Thyroid gland (tissue), 4 donors: ENCODE results near the gene ASAP2.

Experiments
- POLR2A ChIP-seq, 2 donors: fragments of 450-650 bp; IDR thresholded peaks; one replicate each; pipeline ENCODE4 v1.6.1; 2017; ENCODE audit warnings: antibody characterized with exemption in 2 of 2, mild to moderate bottlenecking in 2 of 2, moderate library complexity in 1 of 2
- TF ChIP-seq, protein P1 (sequence below), 6 experiments: fragments of 200-600 bp in 3 of 6; fragments of 450-650 bp in 3 of 6; sonication (generic) in 3 of 6; IDR thresholded peaks; one replicate each; pipeline ENCODE4 v1.5.1; 2016 to 2019; ENCODE audit warnings: antibody characterized with exemption in 6 of 6, mild to moderate bottlenecking in 2 of 6, inconsistent platforms in 1 of 6, moderate library complexity in 1 of 6

DNA sequence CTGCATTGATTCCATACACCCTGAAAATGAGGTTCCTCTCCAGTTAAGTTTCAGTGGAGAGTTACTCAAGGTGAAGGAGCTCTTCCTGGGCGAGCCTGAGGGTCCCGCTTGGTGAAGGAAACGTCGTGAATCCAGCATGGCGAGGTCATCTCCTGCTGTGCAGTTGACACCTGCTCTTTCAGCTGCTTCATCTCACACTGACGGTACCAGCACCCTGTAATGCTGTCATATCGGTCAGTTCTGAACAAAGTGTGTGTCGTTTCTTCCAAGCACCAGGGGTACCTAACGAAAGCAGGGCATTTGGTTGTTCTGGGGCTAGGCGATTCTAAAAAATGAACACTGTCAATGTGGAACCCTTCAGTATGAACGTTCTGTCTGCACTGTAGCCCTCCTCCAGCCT, 164.1 kb downstream of the ASAP2 start:
- TF ChIP-seq, protein P1, sequence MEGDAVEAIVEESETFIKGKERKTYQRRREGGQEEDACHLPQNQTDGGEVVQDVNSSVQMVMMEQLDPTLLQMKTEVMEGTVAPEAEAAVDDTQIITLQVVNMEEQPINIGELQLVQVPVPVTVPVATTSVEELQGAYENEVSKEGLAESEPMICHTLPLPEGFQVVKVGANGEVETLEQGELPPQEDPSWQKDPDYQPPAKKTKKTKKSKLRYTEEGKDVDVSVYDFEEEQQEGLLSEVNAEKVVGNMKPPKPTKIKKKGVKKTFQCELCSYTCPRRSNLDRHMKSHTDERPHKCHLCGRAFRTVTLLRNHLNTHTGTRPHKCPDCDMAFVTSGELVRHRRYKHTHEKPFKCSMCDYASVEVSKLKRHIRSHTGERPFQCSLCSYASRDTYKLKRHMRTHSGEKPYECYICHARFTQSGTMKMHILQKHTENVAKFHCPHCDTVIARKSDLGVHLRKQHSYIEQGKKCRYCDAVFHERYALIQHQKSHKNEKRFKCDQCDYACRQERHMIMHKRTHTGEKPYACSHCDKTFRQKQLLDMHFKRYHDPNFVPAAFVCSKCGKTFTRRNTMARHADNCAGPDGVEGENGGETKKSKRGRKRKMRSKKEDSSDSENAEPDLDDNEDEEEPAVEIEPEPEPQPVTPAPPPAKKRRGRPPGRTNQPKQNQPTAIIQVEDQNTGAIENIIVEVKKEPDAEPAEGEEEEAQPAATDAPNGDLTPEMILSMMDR (IDR thresholded peaks at IDR 0.05): no peak
- no peak for TF ChIP-seq POLR2A (IDR thresholded peaks at IDR 0.05)
